GM10847 (cell line): ENCODE measurements around the gene BCL2L1.

Source experiments
- POLR2A ChIP-seq: IDR thresholded peaks from 2 replicates; pipeline ENCODE4 v1.6.1; 2011; ENCODE audit not compliant: insufficient read length; ENCODE audit errors: extremely low read depth

Gene BCL2L1

GRCh38 chr20:31722257-31723068 lies at the start of gene BCL2L1:
BCL2L1 (minus strand) TSS chr20:31722868; CDS start chr20:31722218, 650 bp downstream.
- TF ChIP-seq POLR2A, result peak; percentile 31

- TF ChIP-seq POLR2A, result no peak
Observed at GRCh38 chr20:31770243-31770642, 47.6 kb upstream of the BCL2L1 start.

GRCh38 chr20:31769681-31770080 lies 47.0 kb upstream of the BCL2L1 start:
- TF ChIP-seq POLR2A, result no peak

- no peak for TF ChIP-seq POLR2A
Observed at GRCh38 chr20:31767805-31768204, 45.1 kb upstream of the BCL2L1 start.

- TF ChIP-seq POLR2A, result no peak
Observed at GRCh38 chr20:31764641-31765305, 42.1 kb upstream of the BCL2L1 start.

- no peak for TF ChIP-seq POLR2A
Observed at GRCh38 chr20:31760519-31761240, 38.0 kb upstream of the BCL2L1 start.

- TF ChIP-seq POLR2A, result no peak
Observed at GRCh38 chr20:31759836-31760518, 37.3 kb upstream of the BCL2L1 start.

GRCh38 chr20:31758991-31759390 lies 36.3 kb upstream of the BCL2L1 start:
- TF ChIP-seq POLR2A, result no peak

- no peak for TF ChIP-seq POLR2A
Observed at GRCh38 chr20:31758521-31758920, 35.9 kb upstream of the BCL2L1 start.

- no peak for TF ChIP-seq POLR2A
Observed at GRCh38 chr20:31757254-31757653, 34.6 kb upstream of the BCL2L1 start.

GRCh38 chr20:31751126-31751525 lies 28.5 kb upstream of the BCL2L1 start:
- no peak for TF ChIP-seq POLR2A

GRCh38 chr20:31749223-31749622 lies 26.6 kb upstream of the BCL2L1 start:
- no peak for TF ChIP-seq POLR2A

- TF ChIP-seq POLR2A, result no peak
Observed at GRCh38 chr20:31747640-31748039, 25.0 kb upstream of the BCL2L1 start.

- no peak for TF ChIP-seq POLR2A
Observed at GRCh38 chr20:31746068-31746878, 23.6 kb upstream of the BCL2L1 start.
